DMS53 treated with DMSO at 0.1 percent for 48 hours (cell line): ENCODE measurements around the gene GNAI1.

Source experiments
- DNase-seq: peaks from one replicate; lab custom pipeline; 2025; ENCODE audit not compliant: unreplicated experiment; lab: John Stamatoyannopoulos, UW

The GNAI1 gene

GRCh38 chr7:80134536-80135308 is at the start of gene GNAI1:
Gene GNAI1 (plus strand): TSS chr7:80134831. CDS start chr7:80135161, 330 bp downstream.
- peak; percentile 73 for DNase-seq

GRCh38 chr7:80087051-80087770 is 47.4 kb upstream of the GNAI1 start:
- DNase-seq, result no peak

- DNase-seq, result no peak
Measured at GRCh38 chr7:80087771-80088170, 46.9 kb upstream of the GNAI1 start.

GRCh38 chr7:80088705-80089104 is 45.9 kb upstream of the GNAI1 start:
- DNase-seq, result no peak

GRCh38 chr7:80089366-80089765 is 45.3 kb upstream of the GNAI1 start:
- no peak for DNase-seq

GRCh38 chr7:80093349-80093748 is 41.3 kb upstream of the GNAI1 start:
- DNase-seq, result no peak

GRCh38 chr7:80095545-80095944 is 39.1 kb upstream of the GNAI1 start:
- DNase-seq, result peak; percentile 16

- DNase-seq, result no peak
Measured at GRCh38 chr7:80097756-80098155, 36.9 kb upstream of the GNAI1 start.

GRCh38 chr7:80098795-80099194 is 35.8 kb upstream of the GNAI1 start:
- DNase-seq, result no peak

- DNase-seq, result no peak
Measured at GRCh38 chr7:80100254-80100653, 34.4 kb upstream of the GNAI1 start.

GRCh38 chr7:80105701-80106408 is 28.8 kb upstream of the GNAI1 start:
- DNase-seq, result no peak

GRCh38 chr7:80106498-80107113 is 28.0 kb upstream of the GNAI1 start:
- DNase-seq, result no peak

- DNase-seq, result no peak
Measured at GRCh38 chr7:80107278-80107677, 27.4 kb upstream of the GNAI1 start.

- DNase-seq, result no peak
Measured at GRCh38 chr7:80110376-80110775, 24.3 kb upstream of the GNAI1 start.

- no peak for DNase-seq
Measured at GRCh38 chr7:80114159-80114558, 20.5 kb upstream of the GNAI1 start.

GRCh38 chr7:80124526-80125264 is 9.9 kb upstream of the GNAI1 start:
- no peak for DNase-seq

- peak; percentile 43 for DNase-seq
Measured at GRCh38 chr7:80127412-80128160, 7.0 kb upstream of the GNAI1 start.

GRCh38 chr7:80128918-80129317 is 5.7 kb upstream of the GNAI1 start:
- no peak for DNase-seq

GRCh38 chr7:80129785-80130184 is 4.8 kb upstream of the GNAI1 start:
- DNase-seq, result no peak
